ENCODE measurements around the gene IPO11.

GRCh38 chr5:62596096-62596495, 183.5 kb downstream of the IPO11 start:
- TF ChIP-seq CTCF (IDR thresholded peaks at IDR 0.05 in 8 of 11, conservative IDR thresholded peaks at IDR 0.05 in 3 of 11) (no peak), POLR2AphosphoS5 (IDR thresholded peaks at IDR 0.05) (no peak), POLR2A (IDR thresholded peaks at IDR 0.05) (no peak)

Measured in spleen (tissue), 7 donors.